Cardiac muscle cell (in vitro differentiated cells and primary cell): Measurements from ENCODE around the gene NYAP1. TPM values are rescaled to one million over a fixed set of nuclear protein-coding genes. Genes with fewer than 3 reads are reported as not detected.

Source experiments
- DNase-seq, 2 donors: peaks; one replicate each; pipeline versions ENCODE4 v3.0.0 to v3.0.0-alpha.2; 2010 to 2017; ENCODE audit warnings: low read depth in 1 of 2, low spot score in 1 of 2
- H3K27ac ChIP-seq: fragments of 200-600 bp; sonication (generic); 2 replicates; pipeline ENCODE4 v1.5.1; 2016
- H3K27me3 ChIP-seq: fragments of 200-600 bp; sonication (generic); 2 replicates; pipeline ENCODE4 v1.6.0; 2016; ENCODE audit warnings: control low read depth
- H3K36me3 ChIP-seq: fragments of 200-600 bp; sonication (generic); 2 replicates; pipeline ENCODE4 v1.5.1; 2016; ENCODE audit warnings: control low read depth
- H3K4me1 ChIP-seq: fragments of 200-600 bp; sonication (generic); 2 replicates; pipeline ENCODE4 v1.8.1; 2017; ENCODE audit warnings: low read depth, mild to moderate bottlenecking, mixed run types
- H3K4me3 ChIP-seq: fragments of 200-600 bp; sonication (generic); 2 replicates; pipeline ENCODE4 v1.5.1; 2016; ENCODE audit warnings: mild to moderate bottlenecking
- H3K9me3 ChIP-seq: fragments of 200-600 bp; sonication (generic); 2 replicates; pipeline ENCODE4 v1.5.1; 2017; ENCODE audit warnings: low read depth, mild to moderate bottlenecking, control low read depth
- polyA plus RNA-seq: library from polyadenylated mRNA; unstranded; fragments of >200 nt; fragmentation: Nextera tagmentation; extraction: Ambion mirVana; gene quantifications from 2 replicates; pipeline ENCODE4 v1.2.1, GENCODE V29; 2016
- total RNA-seq: library from RNA; depleted of rRNA; stranded (reverse); fragments of >200 nt; gene quantifications from 2 replicates; pipeline ENCODE4 v1.2.3, GENCODE V29; 2016
- TF ChIP-seq, protein P1 (sequence below): IDR thresholded peaks from 2 replicates; pipeline ENCODE4 v1.5.1; 2012; ENCODE audit warnings: low read depth, mild to moderate bottlenecking, low read length

NYAP1 gene
- total and polyA plus RNA-seq, 2 experiments from 2014 or later, result 0.06 to 13.0 TPM

DNA sequence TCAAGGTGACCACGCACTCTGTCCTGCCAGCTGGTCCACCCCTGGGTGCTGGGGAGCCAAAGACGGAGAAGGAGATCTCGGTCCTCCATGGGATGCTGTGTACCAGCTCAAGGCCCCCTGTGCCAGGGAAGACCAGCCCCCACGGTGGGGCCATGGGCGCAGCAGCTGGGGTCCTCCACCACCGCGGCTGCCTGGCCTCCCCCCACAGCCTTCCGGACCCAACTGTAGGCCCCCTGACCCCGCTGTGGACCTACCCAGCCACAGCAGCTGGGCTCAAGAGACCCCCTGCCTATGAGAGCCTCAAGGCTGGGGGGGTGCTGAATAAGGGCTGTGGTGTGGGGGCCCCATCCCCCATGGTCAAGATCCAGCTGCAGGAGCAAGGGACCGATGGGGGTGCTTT is 5.4 kb downstream of the NYAP1 start:
- Histone ChIP-seq H3K4me1 (peaks cover 18% of the 10 kb centered on the region), H3K36me3 (peaks cover 3% of the 10 kb centered on the region), H3K4me3 (no peak overlapping the region), H3K27ac (no peak overlapping the region), H3K9me3 (no peaks in the 10 kb centered on the region), H3K27me3 (peaks cover 10% of the 10 kb centered on the region)
- DNase-seq, result no peak
- TF ChIP-seq, protein P1, sequence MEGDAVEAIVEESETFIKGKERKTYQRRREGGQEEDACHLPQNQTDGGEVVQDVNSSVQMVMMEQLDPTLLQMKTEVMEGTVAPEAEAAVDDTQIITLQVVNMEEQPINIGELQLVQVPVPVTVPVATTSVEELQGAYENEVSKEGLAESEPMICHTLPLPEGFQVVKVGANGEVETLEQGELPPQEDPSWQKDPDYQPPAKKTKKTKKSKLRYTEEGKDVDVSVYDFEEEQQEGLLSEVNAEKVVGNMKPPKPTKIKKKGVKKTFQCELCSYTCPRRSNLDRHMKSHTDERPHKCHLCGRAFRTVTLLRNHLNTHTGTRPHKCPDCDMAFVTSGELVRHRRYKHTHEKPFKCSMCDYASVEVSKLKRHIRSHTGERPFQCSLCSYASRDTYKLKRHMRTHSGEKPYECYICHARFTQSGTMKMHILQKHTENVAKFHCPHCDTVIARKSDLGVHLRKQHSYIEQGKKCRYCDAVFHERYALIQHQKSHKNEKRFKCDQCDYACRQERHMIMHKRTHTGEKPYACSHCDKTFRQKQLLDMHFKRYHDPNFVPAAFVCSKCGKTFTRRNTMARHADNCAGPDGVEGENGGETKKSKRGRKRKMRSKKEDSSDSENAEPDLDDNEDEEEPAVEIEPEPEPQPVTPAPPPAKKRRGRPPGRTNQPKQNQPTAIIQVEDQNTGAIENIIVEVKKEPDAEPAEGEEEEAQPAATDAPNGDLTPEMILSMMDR, result no peak

DNA sequence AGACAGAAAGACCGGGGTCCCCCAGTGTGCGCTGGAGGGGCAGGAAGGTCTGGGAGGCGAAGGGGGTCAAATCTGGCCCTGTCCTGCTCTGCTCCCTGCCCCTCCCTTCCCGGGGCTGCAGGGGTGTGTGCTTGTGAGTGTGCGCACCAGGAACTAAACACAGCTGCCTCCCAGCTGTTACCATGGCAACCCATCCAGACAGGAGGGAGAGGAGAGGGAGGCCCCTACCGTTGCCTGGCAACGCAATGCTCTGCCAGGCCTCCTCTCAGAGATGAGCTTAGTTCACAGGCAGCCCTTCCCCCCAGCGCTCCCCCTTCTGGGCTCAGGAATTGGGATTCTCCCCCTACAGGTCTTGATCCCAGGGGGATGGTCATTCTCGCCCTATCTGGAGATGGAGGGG is 6.1 kb downstream of the NYAP1 start:
- H3K9me3 ChIP-seq, result no peaks in the 10 kb centered on the region
- H3K27me3 ChIP-seq, result peaks cover 10% of the 10 kb centered on the region
- no peak overlapping the region for H3K4me3 ChIP-seq
- peaks cover 12% of the 10 kb centered on the region for H3K4me1 ChIP-seq
- TF ChIP-seq, protein P1, result no peak
- H3K27ac ChIP-seq, result no peak overlapping the region
- DNase-seq, result peak; percentile 85 to 94
- peaks cover 3% of the 10 kb centered on the region for H3K36me3 ChIP-seq

DNA sequence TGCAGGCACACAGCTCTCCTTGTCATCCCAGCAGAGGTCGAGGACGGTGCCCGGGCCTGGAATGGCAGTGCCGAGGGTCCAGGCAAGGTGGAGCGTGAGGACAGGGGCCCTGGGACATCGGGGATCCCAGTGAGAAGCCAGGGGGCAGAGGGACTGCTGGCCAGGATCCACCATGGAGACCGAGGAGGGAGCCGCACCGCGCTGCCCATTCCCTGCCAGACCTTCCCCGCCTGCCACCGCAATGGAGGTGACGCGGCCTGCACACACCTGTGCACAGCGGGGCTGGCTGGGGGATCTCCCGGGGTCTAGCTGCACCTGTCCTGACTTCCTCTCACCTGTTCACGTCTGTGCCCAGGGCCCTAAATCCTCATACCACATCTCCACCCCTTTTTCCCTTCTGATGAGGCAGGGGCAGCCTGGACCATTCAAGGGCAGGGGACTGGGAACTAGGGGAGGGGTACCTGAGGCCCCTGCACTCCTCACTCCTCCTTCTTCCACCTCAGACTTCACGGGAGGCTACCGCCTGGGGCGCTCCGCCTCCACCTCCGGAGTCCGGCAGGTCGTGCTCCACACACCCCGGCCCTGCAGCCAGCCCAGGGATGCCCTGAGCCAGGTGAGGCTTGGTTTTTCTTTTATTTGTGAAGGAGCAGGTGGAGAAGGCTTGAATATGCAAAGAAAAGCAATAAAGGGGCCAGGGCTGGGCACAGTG is 6.9 kb downstream of the NYAP1 start:
- Histone ChIP-seq H3K4me1 (peaks cover 5% of the 10 kb centered on the region), H3K36me3 (peaks cover 3% of the 10 kb centered on the region), H3K4me3 (no peak overlapping the region), H3K9me3 (no peaks in the 10 kb centered on the region), H3K27ac (no peak overlapping the region), H3K27me3 (peaks cover 10% of the 10 kb centered on the region)
- TF ChIP-seq, protein P1, result no peak
- DNase-seq, result no peak

DNA sequence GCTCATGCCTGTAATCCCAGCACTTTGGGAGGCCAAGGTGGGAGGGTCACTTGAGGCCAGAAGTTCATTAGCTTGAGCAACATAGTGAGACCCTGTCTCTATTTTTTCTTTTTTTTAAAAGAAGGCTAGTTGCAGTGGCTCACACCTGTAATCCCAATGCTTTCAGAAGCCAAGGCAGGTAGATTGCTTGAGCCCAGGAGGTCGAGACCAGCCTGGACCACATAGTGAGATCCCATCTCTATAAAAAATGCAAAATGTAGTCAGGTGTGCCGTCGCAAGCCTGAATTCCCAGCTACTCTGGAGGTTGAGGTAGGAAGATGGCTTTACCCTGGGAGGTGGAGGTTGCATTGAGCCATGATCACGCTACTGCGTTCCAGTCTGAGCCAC is 7.5 kb downstream of the NYAP1 start:
- Histone ChIP-seq H3K4me3 (no peak overlapping the region), H3K27ac (no peak overlapping the region), H3K27me3 (peaks cover 10% of the 10 kb centered on the region), H3K4me1 (no peaks in the 10 kb centered on the region), H3K36me3 (peaks cover 3% of the 10 kb centered on the region), H3K9me3 (no peaks in the 10 kb centered on the region)
- TF ChIP-seq, protein P1, result no peak
- no peak for DNase-seq

DNA sequence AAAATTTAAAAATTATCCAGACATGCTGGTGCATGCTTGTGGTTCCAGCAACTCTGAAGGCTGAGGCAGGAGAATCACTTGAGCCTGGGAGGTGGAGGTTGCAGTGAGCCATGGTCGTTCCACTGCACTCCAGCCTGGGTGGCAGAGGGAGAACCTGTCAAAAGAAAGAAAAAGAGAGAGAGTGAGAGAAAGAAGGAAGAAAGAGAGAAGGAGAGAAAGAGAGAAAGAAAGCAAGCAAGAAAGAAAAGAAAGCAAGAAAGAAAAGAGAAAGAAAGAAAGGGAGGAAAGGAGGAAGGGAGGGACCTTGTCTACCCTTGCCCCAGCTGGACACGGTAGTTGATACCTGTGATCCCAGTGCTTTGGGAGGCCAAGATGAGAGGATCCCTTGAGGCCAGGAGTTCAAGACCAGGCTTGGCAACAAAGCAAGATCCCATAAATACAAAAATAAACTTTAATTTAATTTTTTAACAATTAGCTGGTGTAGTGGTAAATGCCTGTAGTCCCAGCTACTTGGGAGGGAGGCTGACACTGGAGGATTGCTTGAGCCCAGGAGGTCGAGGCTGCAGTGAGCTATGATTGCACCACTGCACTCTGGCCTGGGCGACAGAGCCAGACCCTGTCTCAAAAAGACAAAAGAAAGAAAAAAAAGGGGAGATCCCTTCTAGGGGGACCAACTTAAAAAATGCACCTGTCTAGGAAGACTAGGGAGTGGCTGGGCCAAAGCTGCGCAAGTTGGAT is 9.2 kb downstream of the NYAP1 start:
- no peak for DNase-seq
- H3K27ac ChIP-seq, result no peak overlapping the region
- H3K4me3 ChIP-seq, result no peak overlapping the region
- H3K9me3 ChIP-seq, result no peaks in the 10 kb centered on the region
- H3K36me3 ChIP-seq, result peaks cover 3% of the 10 kb centered on the region
- no peaks in the 10 kb centered on the region for H3K4me1 ChIP-seq
- TF ChIP-seq, protein P1, result no peak
- peaks cover 10% of the 10 kb centered on the region for H3K27me3 ChIP-seq
